ENCODE results near the gene CD6. TPM values are rescaled to one million over a fixed set of nuclear protein-coding genes. Genes with fewer than 3 reads are reported as not detected.

The CD6 gene
- total and polyA plus RNA-seq, 2 donors (not counting 3 experiments of a cell fraction or from before 2014, with no cell fraction given) = not detected

- H3K9me3 ChIP-seq (replicated peaks; ENCODE audit: control insufficient read depth, insufficient read depth, low read length) = no peaks in the 10 kb centered on the region
- no peak overlapping the region for H3K27ac ChIP-seq (ENCODE audit: insufficient read depth, low read depth, low read length)
- POLR2A ChIA-PET = no interaction called here
- H3K79me2 ChIP-seq (ENCODE audit: control insufficient read depth, insufficient read depth, low read length) = no peaks in the 10 kb centered on the region
- dilution Hi-C loops (cut with MboI; ENCODE audit: extremely low pct_ligation_motif_present, low sequenced_read_pairs) (no loop called here), intact Hi-C loops (cut with micrococcal nuclease) (no loop called here)
- H3K27me3 ChIP-seq (ENCODE audit: control insufficient read depth in 2 of 2, insufficient read depth in 2 of 2, low read length in 2 of 2) = peaks cover 8 to 11% of the 10 kb centered on the region in 2 experiments
- DNase-seq (ENCODE audit: low read depth, low spot score) (no peak), FAIRE-seq (no peak)
- no peaks in the 10 kb centered on the region for H3K36me3 ChIP-seq (ENCODE audit: control insufficient read depth in 2 of 2, extremely low read depth in 1 of 2, insufficient read depth in 2 of 2, low read length in 2 of 2)
- H3K9me1 ChIP-seq (replicated peaks; ENCODE audit: control insufficient read depth, extremely low read depth, insufficient read depth, low read length) = no peaks in the 10 kb centered on the region
- no TSS peak for BruUV-seq (replicated peaks)
- TF ChIP-seq JUN (IDR thresholded peaks at IDR 0.05; ENCODE audit: borderline replicate concordance, insufficient read depth, insufficient read length, low read depth) (no peak), CTCF (IDR thresholded peaks at IDR 0.05; ENCODE audit: extremely low read depth in 1 of 2, insufficient read depth in 1 of 2, low read depth in 1 of 2, low read length in 2 of 2) (no peak), MAX (IDR thresholded peaks at IDR 0.05; ENCODE audit: insufficient read depth, insufficient read length) (no peak), POLR2A (IDR thresholded peaks at IDR 0.05; ENCODE audit: low read depth, low read length) (no peak), FOS (IDR thresholded peaks at IDR 0.05; ENCODE audit: borderline replicate concordance, insufficient read depth, low read length) (no peak), GATA2 (IDR thresholded peaks at IDR 0.05; ENCODE audit: insufficient read depth, insufficient read length, low read depth, low read length) (no peak), EZH2 (IDR thresholded peaks at IDR 0.05; ENCODE audit: borderline replicate concordance, low read depth, low read length, severe bottlenecking) (no peak), POLR2AphosphoS5 (IDR thresholded peaks at IDR 0.05; ENCODE audit: insufficient read depth, low read depth, low read length) (no peak), MYC (IDR thresholded peaks at IDR 0.05; ENCODE audit: low read depth, low read length) (no peak)
- H3K4me2 ChIP-seq (ENCODE audit: insufficient read depth, low read length) = no peak overlapping the region
- H2AFZ ChIP-seq (ENCODE audit: low read depth, low read length) = no peak overlapping the region
- H3K4me1 ChIP-seq (ENCODE audit: control insufficient read depth, extremely low read depth, insufficient read depth, low read length) = no peaks in the 10 kb centered on the region
- CTCF ChIA-PET = interaction anchor here (1.6 kb wide), 2 partner anchors 23 to 26 kb away, joined by 3 read pairs; no protein-coding TSS in a partner anchor
- H3K4me3 ChIP-seq (replicated peaks in 1 of 3; ENCODE audit: insufficient read depth in 1 of 3, low read depth in 1 of 3, low read length in 3 of 3) = no peak overlapping the region
- no peak overlapping the region for H3K9ac ChIP-seq (replicated peaks; ENCODE audit: extremely low read depth, insufficient read depth, low read length)
- H4K20me1 ChIP-seq (replicated peaks; ENCODE audit: control insufficient read depth, extremely low read depth, insufficient read depth, low read length) = no peaks in the 10 kb centered on the region
Observed at GRCh38 chr11:60993615-60994014, 22.1 kb downstream of the CD6 start.
